SU-DHL-6 (cell line): ENCODE results near the gene PNPLA3.

Experiments used
- EZH2phosphoT487 ChIP-seq: fragments of 200-600 bp; sonication (generic), shearing (Covaris generic); conservative IDR thresholded peaks from 2 replicates; pipeline ENCODE4 v1.6.1; 2018; ENCODE audit warnings: mild to moderate bottlenecking, antibody characterized with exemption, low read length, moderate library complexity, mixed read lengths
- TF ChIP-seq, protein P1 (sequence below): fragments of 200-600 bp; sonication (generic); IDR thresholded peaks from one replicate; pipeline ENCODE4 v1.5.1; 2017; ENCODE audit warnings: antibody characterized with exemption, mild to moderate bottlenecking, low read length, moderate library complexity; ENCODE audit not compliant: insufficient read depth, poor library complexity, severe bottlenecking

DNA sequence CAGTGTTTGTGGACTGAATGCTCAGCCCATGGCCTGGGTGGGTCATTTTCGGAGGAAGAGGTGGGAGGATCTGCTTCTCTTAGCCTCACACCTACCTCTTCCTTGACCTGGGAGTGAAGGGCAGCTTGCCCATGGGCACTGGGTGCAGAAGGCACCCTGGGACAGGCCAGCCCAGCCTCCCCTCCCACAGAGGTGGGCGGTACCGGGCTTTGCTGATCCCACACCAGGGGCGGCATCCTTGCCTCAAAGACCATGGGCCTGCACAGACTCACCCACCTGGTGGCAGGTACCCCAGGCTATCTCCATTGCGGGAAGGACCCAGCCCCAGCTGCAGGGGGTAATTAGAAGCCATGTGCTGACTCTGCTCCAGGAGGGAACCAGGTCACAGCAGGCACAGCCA lies 30.3 kb upstream of the PNPLA3 start:
- no peak for TF ChIP-seq EZH2phosphoT487
- TF ChIP-seq, protein P1, sequence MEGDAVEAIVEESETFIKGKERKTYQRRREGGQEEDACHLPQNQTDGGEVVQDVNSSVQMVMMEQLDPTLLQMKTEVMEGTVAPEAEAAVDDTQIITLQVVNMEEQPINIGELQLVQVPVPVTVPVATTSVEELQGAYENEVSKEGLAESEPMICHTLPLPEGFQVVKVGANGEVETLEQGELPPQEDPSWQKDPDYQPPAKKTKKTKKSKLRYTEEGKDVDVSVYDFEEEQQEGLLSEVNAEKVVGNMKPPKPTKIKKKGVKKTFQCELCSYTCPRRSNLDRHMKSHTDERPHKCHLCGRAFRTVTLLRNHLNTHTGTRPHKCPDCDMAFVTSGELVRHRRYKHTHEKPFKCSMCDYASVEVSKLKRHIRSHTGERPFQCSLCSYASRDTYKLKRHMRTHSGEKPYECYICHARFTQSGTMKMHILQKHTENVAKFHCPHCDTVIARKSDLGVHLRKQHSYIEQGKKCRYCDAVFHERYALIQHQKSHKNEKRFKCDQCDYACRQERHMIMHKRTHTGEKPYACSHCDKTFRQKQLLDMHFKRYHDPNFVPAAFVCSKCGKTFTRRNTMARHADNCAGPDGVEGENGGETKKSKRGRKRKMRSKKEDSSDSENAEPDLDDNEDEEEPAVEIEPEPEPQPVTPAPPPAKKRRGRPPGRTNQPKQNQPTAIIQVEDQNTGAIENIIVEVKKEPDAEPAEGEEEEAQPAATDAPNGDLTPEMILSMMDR, result no peak
